GM19463 (cell line): ENCODE data around the gene CAMTA1.
"Not testable (repeated sequence)": the region's sequence is repeated elsewhere in the genome, so short reads cannot be mapped to it uniquely, and the experiment has no call there.

ENCODE experiments used
- ATAC-seq: cut with Tn5 transposase; IDR thresholded peaks from one replicate; pipeline ENCODE4 v1.9.1; 2021; ENCODE audit warnings: mild to moderate bottlenecking, moderate library complexity; ENCODE audit not compliant: unreplicated experiment

Gene CAMTA1

GRCh38 chr1:7408771-7409150 is 623.5 kb downstream of the CAMTA1 start:
- no peak for ATAC-seq

GRCh38 chr1:7409278-7409677 is 624.0 kb downstream of the CAMTA1 start:
- ATAC-seq = no peak

- no peak for ATAC-seq
These were observed 624.9 kb downstream of the CAMTA1 start for GRCh38 chr1:7410156-7410555.

- ATAC-seq = not testable (repeated sequence)
These were observed 632.4 kb downstream of the CAMTA1 start for GRCh38 chr1:7417618-7418017.

GRCh38 chr1:7418442-7419080 is 633.3 kb downstream of the CAMTA1 start:
- no peak for ATAC-seq

- ATAC-seq = no peak
These were observed 634.8 kb downstream of the CAMTA1 start for GRCh38 chr1:7420098-7420445.

- ATAC-seq = no peak
These were observed 635.3 kb downstream of the CAMTA1 start for GRCh38 chr1:7420470-7421100.

- no peak for ATAC-seq
These were observed 636.3 kb downstream of the CAMTA1 start for GRCh38 chr1:7421471-7422075.

- ATAC-seq = no peak
These were observed 636.8 kb downstream of the CAMTA1 start for GRCh38 chr1:7422081-7422480.

GRCh38 chr1:7422561-7422960 is 637.3 kb downstream of the CAMTA1 start:
- no peak for ATAC-seq

GRCh38 chr1:7422966-7423365 is 637.7 kb downstream of the CAMTA1 start:
- ATAC-seq = no peak

- no peak for ATAC-seq
These were observed 639.2 kb downstream of the CAMTA1 start for GRCh38 chr1:7424352-7424890.

GRCh38 chr1:7425229-7425628 is 640.0 kb downstream of the CAMTA1 start:
- no peak for ATAC-seq

- ATAC-seq = no peak
These were observed 640.5 kb downstream of the CAMTA1 start for GRCh38 chr1:7425771-7426170.

GRCh38 chr1:7426780-7427604 is 641.7 kb downstream of the CAMTA1 start:
- no peak for ATAC-seq

GRCh38 chr1:7427605-7428300 is 642.5 kb downstream of the CAMTA1 start:
- no peak for ATAC-seq

GRCh38 chr1:7429290-7429689 is 644.0 kb downstream of the CAMTA1 start:
- no peak for ATAC-seq

GRCh38 chr1:7430047-7430608 is 644.9 kb downstream of the CAMTA1 start:
- no peak for ATAC-seq

- ATAC-seq = no peak
These were observed 645.4 kb downstream of the CAMTA1 start for GRCh38 chr1:7430691-7431090.

GRCh38 chr1:7432102-7432899 is 647.0 kb downstream of the CAMTA1 start:
- no peak for ATAC-seq
